Measurements from ENCODE around the gene SDK1. TPM values are rescaled to one million over a fixed set of nuclear protein-coding genes. Genes with fewer than 3 reads are reported as not detected.

Gene SDK1
- total RNA-seq, 3 donors from 2014 or later (not counting 1 experiment from before 2014, with no cell fraction given), result 0.05 to 0.11 TPM; not detected in 1

- intact Hi-C loops (cut with micrococcal nuclease), result no loop called here
- Histone ChIP-seq H3K9me3 (ENCODE audit: control insufficient read depth, insufficient read depth, low read length) (no peaks in the 10 kb centered on the region), H3K36me3 (ENCODE audit: control insufficient read depth, insufficient read depth, low read length) (no peaks in the 10 kb centered on the region), H3K27me3 (ENCODE audit: control insufficient read depth, insufficient read depth, low read length) (no peaks in the 10 kb centered on the region), H3K4me1 (ENCODE audit: control insufficient read depth, insufficient read depth, low read length) (no peaks in the 10 kb centered on the region), H3K4me3 (ENCODE audit: low read length) (no peak overlapping the region), H3K27ac (ENCODE audit: low read length) (no peak overlapping the region)
- 90% methylated on average over 15 of the region's 16 CpGs for WGBS (ENCODE audit: insufficient coverage)
- ATAC-seq (no peak), DNase-seq (no peak)
- TF ChIP-seq, protein P1, sequence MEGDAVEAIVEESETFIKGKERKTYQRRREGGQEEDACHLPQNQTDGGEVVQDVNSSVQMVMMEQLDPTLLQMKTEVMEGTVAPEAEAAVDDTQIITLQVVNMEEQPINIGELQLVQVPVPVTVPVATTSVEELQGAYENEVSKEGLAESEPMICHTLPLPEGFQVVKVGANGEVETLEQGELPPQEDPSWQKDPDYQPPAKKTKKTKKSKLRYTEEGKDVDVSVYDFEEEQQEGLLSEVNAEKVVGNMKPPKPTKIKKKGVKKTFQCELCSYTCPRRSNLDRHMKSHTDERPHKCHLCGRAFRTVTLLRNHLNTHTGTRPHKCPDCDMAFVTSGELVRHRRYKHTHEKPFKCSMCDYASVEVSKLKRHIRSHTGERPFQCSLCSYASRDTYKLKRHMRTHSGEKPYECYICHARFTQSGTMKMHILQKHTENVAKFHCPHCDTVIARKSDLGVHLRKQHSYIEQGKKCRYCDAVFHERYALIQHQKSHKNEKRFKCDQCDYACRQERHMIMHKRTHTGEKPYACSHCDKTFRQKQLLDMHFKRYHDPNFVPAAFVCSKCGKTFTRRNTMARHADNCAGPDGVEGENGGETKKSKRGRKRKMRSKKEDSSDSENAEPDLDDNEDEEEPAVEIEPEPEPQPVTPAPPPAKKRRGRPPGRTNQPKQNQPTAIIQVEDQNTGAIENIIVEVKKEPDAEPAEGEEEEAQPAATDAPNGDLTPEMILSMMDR (IDR thresholded peaks at IDR 0.05), result no peak
- no peaks in the 10 kb centered on the region for H3K36me3 Mint-ChIP-seq
- H3K27ac Mint-ChIP-seq, result no peak overlapping the region
- H3K27me3 Mint-ChIP-seq (ENCODE audit: low read depth in 2 of 2), result peaks cover 5 to 24% of the 10 kb centered on the region in 2 donors
- no peak overlapping the region for H3K4me3 Mint-ChIP-seq
- peaks cover 2 to 5% of the 10 kb centered on the region in 2 donors for H3K9me3 Mint-ChIP-seq
- no peaks in the 10 kb centered on the region for H3K4me1 Mint-ChIP-seq
Observed at GRCh38 chr7:3949242-3949640, 648.2 kb downstream of the SDK1 start.

- H3K4me1 Mint-ChIP-seq, result no peaks in the 10 kb centered on the region
- Histone ChIP-seq H3K9me3 (ENCODE audit: control insufficient read depth, insufficient read depth, low read length) (no peaks in the 10 kb centered on the region), H3K4me1 (ENCODE audit: control insufficient read depth, insufficient read depth, low read length) (no peaks in the 10 kb centered on the region), H3K27ac (ENCODE audit: low read length) (no peak overlapping the region), H3K27me3 (ENCODE audit: control insufficient read depth, insufficient read depth, low read length) (no peaks in the 10 kb centered on the region), H3K36me3 (ENCODE audit: control insufficient read depth, insufficient read depth, low read length) (no peaks in the 10 kb centered on the region), H3K4me3 (ENCODE audit: low read length) (no peak overlapping the region)
- no peaks in the 10 kb centered on the region for H3K36me3 Mint-ChIP-seq
- 87% methylated on average over 3 of the region's 5 CpGs for WGBS (ENCODE audit: insufficient coverage)
- H3K4me3 Mint-ChIP-seq, result no peak overlapping the region
- H3K9me3 Mint-ChIP-seq, result peaks cover 2% of the 10 kb centered on the region in 2 donors
- H3K27me3 Mint-ChIP-seq (ENCODE audit: low read depth in 2 of 2), result peaks cover 2 to 16% of the 10 kb centered on the region in 2 donors
- no peak overlapping the region for H3K27ac Mint-ChIP-seq
- no peak for ATAC-seq
- intact Hi-C loops (cut with micrococcal nuclease), result no loop called here
- TF ChIP-seq, protein P1 (IDR thresholded peaks at IDR 0.05), result no peak
- DNase-seq, result no peak
Observed at GRCh38 chr7:3950249-3950648, 649.2 kb downstream of the SDK1 start.

GRCh38 chr7:3951316-3952055 lies 650.4 kb downstream of the SDK1 start:
- Histone ChIP-seq H3K4me3 (ENCODE audit: low read length) (no peak overlapping the region), H3K27me3 (ENCODE audit: control insufficient read depth, insufficient read depth, low read length) (no peaks in the 10 kb centered on the region), H3K9me3 (ENCODE audit: control insufficient read depth, insufficient read depth, low read length) (no peaks in the 10 kb centered on the region), H3K27ac (ENCODE audit: low read length) (no peak overlapping the region), H3K4me1 (ENCODE audit: control insufficient read depth, insufficient read depth, low read length) (peaks cover 4% of the 10 kb centered on the region), H3K36me3 (ENCODE audit: control insufficient read depth, insufficient read depth, low read length) (no peaks in the 10 kb centered on the region)
- no peaks in the 10 kb centered on the region for H3K36me3 Mint-ChIP-seq
- H3K9me3 Mint-ChIP-seq, result no peaks in the 10 kb centered on the region
- H3K27ac Mint-ChIP-seq, result no peak overlapping the region
- intact Hi-C loops (cut with micrococcal nuclease), result no loop called here
- ATAC-seq (no peak), DNase-seq (no peak)
- no peaks in the 10 kb centered on the region for H3K4me1 Mint-ChIP-seq
- H3K27me3 Mint-ChIP-seq (ENCODE audit: low read depth in 2 of 2), result peaks cover 2 to 11% of the 10 kb centered on the region in 2 donors
- no peak overlapping the region for H3K4me3 Mint-ChIP-seq
- WGBS (ENCODE audit: insufficient coverage), result 96% methylated on average over 33 of the region's 33 CpGs
- TF ChIP-seq, protein P1 (IDR thresholded peaks at IDR 0.05), result no peak

DNA sequence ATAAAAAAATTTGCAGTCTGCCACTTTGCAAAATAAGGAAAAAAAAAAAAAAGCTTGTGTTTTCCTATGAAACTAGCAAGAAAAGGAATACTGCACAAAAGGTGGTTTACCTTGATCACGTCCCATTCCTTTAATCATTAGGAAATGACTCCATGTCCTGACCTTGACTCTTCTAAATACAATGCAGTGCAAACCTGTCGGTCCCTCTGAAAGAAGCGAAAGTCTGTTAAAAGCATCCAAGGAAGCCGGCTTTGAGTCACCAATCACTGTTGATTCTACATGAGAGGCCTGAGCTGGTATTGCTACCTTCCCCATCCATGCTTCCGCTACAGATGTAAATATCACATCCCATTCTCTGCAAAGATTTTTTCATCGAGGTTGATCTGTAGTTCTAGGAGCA lies 652.1 kb downstream of the SDK1 start:
- Histone ChIP-seq H3K9me3 (ENCODE audit: control insufficient read depth, insufficient read depth, low read length) (no peaks in the 10 kb centered on the region), H3K27me3 (ENCODE audit: control insufficient read depth, insufficient read depth, low read length) (no peaks in the 10 kb centered on the region), H3K4me1 (ENCODE audit: control insufficient read depth, insufficient read depth, low read length) (peaks cover 4% of the 10 kb centered on the region), H3K27ac (ENCODE audit: low read length) (no peak overlapping the region), H3K4me3 (ENCODE audit: low read length) (no peak overlapping the region), H3K36me3 (ENCODE audit: control insufficient read depth, insufficient read depth, low read length) (no peaks in the 10 kb centered on the region)
- WGBS (ENCODE audit: insufficient coverage), result 87% methylated on average over 6 of the region's 6 CpGs
- Mint-ChIP-seq H3K36me3 (no peaks in the 10 kb centered on the region), H3K4me3 (no peak overlapping the region), H3K9me3 (no peaks in the 10 kb centered on the region), H3K27me3 (ENCODE audit: low read depth in 2 of 2) (peaks cover 2 to 11% of the 10 kb centered on the region in 2 donors), H3K27ac (no peak overlapping the region), H3K4me1 (no peaks in the 10 kb centered on the region)
- intact Hi-C loops (cut with micrococcal nuclease), result no loop called here
- ATAC-seq, result no peak
- DNase-seq, result no peak
- TF ChIP-seq, protein P1 (IDR thresholded peaks at IDR 0.05), result no peak
